NCI-H2029 (cell line): Measurements from ENCODE around the gene APIP.

Experiments
- DNase-seq: peaks from one replicate; lab custom pipeline; 2025; lab: John Stamatoyannopoulos, UW

The APIP gene, protein sequence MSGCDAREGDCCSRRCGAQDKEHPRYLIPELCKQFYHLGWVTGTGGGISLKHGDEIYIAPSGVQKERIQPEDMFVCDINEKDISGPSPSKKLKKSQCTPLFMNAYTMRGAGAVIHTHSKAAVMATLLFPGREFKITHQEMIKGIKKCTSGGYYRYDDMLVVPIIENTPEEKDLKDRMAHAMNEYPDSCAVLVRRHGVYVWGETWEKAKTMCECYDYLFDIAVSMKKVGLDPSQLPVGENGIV

GRCh38 chr11:34916015-34916842, at the start of gene APIP, which contains the start of gene PDHX:
TSS of gene APIP (minus strand) at chr11:34916379. CDS start at chr11:34916284, 95 bp downstream.
TSS of gene PDHX (plus strand) at chr11:34916618. CDS start at chr11:34916656, 38 bp downstream.
- DNase-seq = peak; percentile 99

GRCh38 chr11:34964610-34965331, 48.6 kb upstream of the APIP start:
- no peak for DNase-seq

GRCh38 chr11:34963351-34963750, 47.2 kb upstream of the APIP start:
- no peak for DNase-seq

- no peak for DNase-seq
Observed at GRCh38 chr11:34962034-34962433, 45.9 kb upstream of the APIP start.

DNA sequence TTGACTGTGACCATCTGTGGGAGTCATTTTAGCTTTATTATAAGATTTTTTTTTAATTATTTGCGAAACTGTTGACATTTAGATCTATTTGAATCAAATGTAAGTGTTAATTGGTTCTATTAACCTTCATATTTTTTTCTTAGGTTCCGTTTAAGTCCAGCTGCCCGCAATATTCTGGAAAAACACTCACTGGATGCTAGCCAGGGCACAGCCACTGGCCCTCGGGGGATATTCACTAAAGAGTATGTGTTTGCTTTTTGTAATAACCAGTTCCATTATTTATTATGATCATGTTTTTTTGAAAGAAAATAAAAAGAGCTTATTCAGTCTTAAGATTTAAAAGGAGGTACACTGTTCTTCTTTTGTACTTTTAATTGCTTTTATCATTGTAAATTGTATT, 44.1 kb upstream of the APIP start:
- DNase-seq = no peak

DNA sequence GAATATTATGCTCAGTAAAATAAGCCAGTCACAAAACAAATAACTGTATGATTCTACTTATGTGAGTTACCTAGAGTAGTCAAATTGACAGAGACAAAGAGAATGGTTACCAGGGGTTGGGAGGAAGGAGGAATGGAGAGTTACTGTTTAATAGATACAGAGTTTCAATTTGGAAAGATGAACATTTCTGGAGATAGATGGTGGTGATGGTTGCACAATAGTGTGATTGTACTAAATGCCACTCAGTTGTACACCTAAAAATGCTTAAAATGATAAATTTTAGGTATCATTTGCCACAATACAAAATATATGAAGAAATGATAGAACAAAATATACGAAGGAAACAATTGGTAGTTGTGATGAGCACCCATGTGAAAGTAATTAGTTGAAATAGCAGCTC, 43.6 kb upstream of the APIP start:
- no peak for DNase-seq

DNA sequence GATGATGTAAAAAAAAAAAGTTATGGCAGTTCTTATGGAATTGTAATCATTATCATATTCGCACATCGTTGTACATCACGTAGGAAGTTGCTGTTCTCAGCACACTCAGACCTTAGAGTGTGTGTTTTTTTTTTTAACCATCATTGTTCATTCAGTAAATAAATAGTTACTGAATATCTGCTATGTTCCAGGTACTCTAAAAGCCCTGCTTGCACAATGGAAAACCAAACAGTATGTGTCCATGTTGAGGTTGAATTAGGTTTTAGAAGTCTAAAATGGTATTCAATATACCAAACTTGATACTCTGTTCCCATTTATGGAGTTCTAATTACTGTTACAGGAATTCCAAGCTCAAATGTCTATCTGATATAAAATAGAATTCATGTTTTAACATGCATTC, 41.4 kb upstream of the APIP start:
- no peak for DNase-seq

DNA sequence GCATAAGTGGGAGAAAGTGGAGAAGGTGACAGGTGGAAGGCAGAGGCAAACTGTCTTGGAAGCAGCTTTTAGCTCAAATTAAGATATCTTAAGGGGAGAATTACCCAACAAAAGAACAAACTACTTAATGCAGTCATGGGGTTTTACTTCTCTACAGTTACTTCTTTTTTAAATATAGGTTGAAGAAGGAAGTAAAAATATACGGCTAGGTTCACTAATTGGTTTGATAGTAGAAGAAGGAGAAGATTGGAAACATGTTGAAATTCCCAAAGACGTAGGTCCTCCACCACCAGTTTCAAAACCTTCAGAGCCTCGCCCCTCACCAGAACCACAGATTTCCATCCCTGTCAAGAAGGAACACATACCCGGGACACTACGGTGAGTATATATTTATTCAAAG, 41.0 kb upstream of the APIP start:
- no peak for DNase-seq

GRCh38 chr11:34953955-34954354, 37.8 kb upstream of the APIP start:
- no peak for DNase-seq

DNA sequence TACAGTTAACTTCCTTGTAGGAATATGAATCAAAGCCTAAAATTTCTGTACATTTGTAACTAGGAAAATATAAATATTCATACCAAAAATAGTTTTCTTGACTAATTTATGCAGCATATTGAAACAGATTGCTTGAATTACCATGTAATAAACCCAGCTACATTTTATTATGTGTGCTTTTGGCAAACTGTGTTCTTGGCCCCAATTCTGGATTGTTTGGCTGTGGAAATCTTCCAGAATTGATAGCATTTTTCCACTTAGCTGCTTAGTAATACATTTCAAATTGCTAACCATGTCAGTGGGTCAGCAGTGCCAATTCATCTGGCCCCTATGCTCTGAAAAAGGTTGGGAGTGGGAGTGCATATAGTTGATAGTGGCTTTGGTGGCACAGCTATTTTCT, 32.5 kb upstream of the APIP start:
- no peak for DNase-seq

GRCh38 chr11:34944692-34945091, 28.5 kb upstream of the APIP start:
- DNase-seq = no peak

GRCh38 chr11:34941688-34942087, 25.5 kb upstream of the APIP start:
- DNase-seq = no peak

- no peak for DNase-seq
Observed at GRCh38 chr11:34940026-34940677, 24.0 kb upstream of the APIP start.

DNA sequence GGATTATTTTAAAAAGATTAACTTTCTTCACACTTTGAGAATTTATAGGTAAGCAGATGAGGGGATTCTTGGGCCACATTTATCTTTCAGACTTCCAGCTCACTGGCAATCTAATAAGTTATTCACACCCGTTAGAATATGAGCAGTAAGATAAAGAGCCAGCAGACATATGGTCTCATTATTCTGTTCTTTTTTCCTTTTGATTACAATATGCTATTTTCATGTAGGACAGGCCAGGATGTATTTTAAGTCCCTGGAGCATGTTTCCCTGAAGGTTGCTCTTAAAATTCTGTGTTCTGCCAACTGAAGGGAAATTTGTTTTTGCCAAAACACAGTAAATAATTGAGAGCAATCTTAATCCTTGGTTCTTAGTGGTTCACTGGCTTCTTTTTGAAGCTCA, 22.4 kb upstream of the APIP start:
- DNase-seq = no peak

- DNase-seq = no peak
Observed at GRCh38 chr11:34936945-34937629, 20.9 kb upstream of the APIP start.

GRCh38 chr11:34929794-34930763, 13.9 kb upstream of the APIP start:
- DNase-seq = no peak

DNA sequence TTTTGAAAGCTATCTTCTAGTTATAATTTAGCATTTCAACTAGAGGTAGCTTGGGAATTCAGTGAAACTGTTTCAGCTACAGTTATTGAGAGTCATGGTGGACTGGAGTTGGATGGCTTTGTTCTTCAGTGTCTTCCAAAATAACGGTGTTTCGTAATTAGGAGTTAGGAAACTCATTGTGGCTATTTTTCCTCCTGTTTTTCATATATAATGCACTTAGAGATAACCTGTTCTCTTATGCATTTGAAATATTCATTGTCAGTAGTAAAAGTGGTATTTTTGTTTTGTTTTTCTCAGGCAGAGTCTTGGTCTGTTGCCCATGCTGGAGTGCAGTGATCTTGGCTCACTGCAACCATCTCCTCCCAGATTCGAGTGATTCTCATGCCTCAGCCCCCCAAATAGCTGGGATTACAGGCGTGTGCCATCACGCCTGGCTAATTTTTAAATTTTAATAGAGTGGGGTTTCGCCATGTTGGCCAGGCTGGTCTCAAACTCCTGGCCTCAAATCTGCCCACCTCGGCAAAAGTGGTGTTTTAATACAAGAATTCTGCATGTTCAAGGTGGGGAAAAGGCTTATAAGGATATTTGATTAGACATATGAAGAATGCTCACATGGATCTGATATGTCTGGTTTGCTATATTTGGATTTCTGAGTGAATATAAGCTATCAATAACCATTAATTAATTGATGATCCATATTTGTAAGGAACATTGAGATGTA, 12.9 kb upstream of the APIP start:
- no peak for DNase-seq

- no peak for DNase-seq
Observed at GRCh38 chr11:34928268-34928959, 12.2 kb upstream of the APIP start.

GRCh38 chr11:34926831-34927132, 10.6 kb upstream of the APIP start:
- no peak for DNase-seq
